Fibroblast of skin of left quadriceps (primary cell): ENCODE data around the gene SHROOM4.

Experiments
- DNase-seq, 2 experiments: peaks; one replicate each; pipeline ENCODE4 v3.0.0-alpha.2; 2013; ENCODE audit warnings: low read depth in 2 of 2

SHROOM4 gene

DNA sequence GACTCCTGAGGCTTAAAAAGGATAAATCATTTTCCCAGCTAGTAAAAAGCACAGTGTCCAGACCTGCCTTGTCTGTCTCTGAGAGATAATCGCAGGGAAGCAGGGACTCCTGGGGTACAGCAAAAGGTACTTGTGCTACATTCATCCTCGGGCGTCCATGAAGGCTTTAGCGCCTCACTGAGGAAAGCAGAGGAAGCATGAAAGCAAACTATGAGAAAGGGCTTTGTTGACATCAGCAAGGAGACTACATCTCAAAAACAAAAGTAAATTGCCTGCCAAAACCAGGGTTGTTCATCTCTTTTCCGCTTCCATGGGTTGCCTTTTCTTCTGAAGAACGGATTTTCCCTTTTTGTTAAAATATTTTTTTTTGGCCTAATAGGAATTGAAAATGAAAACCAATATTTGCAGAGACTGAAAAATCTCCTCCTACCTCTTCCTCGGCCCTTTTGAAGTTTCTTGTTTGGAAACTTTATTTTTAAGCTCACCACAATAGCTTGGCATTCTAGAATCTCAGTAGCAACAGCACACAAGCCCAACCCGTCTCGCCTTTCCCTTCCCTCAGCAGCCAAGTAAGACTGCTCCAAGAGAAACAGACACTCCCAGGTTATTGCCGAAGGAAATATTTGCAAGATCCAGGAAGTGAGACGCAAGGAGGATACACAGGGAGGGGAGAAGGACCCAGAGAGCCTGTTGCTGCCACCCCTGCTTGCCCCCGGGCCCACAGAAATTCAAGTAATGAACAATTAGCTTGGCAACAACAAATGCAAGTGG is 195.0 kb downstream of the SHROOM4 start:
- DNase-seq: no peak

DNA sequence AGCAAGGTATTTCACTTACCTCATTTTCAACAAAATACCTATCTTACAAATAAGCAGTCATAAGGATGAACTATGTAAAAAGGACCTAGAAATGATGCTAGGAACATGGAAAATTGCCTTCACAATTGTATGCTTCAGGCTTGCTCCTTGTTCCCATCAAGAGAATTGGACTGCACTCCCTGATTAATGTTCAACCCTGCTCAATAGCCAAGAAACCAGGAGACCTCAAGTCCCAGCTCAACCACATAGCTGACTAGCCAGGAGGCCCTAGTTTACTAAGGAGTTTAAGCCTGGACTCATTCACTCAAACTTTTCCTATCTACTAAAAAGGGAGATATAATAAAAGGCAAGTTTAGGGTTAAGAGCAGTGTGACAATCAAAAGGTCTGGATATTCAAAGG is 196.8 kb downstream of the SHROOM4 start:
- no peak for DNase-seq

DNA sequence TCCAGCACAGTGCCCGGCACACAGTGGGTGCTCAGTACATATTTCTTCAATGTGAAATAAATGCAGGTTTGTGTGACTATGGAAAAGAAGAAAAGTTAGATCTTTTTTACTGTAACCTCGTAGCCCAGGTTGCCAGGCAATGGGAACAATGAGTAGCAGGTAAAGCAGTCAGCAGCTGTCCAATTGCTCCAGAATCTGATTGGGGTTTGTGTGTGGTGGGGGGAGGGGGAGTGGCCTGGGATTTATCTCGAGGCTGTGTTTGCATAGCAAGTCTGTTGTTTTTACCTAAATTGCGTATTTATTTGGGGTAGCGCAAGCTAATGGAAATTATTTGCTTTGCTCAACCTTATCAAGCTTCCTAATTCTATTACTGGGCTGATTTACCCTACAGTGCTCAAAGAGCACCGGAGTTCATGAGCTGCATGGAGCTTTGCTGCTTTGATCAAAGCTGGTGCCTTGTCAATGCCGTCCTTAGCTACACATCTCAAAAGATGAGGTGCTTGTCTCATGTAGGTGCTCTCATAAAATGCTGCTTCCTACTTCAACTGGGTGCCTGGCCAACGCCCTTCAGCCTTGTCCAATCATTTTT is 198.3 kb downstream of the SHROOM4 start:
- DNase-seq: no peak

GRCh38 chrX:50614460-50614859 is 199.5 kb downstream of the SHROOM4 start:
- DNase-seq: no peak

- no peak for DNase-seq
Measured at GRCh38 chrX:50613846-50614245, 200.1 kb downstream of the SHROOM4 start.

DNA sequence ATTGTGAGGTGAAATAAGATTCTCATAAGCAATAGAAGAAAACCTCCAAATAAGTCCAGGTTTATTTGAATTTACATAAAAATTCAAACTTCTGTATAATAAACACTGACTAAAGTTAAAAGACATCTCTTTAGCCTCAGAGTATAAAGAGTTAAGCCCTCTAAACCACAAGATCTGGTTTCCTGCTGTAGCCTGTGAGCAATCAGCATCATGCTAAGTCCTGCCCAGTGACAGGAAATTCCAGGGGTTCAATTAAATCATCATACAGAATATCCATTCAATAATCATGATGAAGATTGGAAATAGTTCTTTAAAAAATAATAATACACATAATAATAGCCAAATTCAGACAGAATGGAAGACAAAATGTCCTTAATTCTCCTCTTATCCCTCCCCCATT is 204.2 kb downstream of the SHROOM4 start:
- DNase-seq: peak in 1 of 2 experiments; percentile 5

- DNase-seq: no peak
Measured at GRCh38 chrX:50606300-50606950, 207.6 kb downstream of the SHROOM4 start.

DNA sequence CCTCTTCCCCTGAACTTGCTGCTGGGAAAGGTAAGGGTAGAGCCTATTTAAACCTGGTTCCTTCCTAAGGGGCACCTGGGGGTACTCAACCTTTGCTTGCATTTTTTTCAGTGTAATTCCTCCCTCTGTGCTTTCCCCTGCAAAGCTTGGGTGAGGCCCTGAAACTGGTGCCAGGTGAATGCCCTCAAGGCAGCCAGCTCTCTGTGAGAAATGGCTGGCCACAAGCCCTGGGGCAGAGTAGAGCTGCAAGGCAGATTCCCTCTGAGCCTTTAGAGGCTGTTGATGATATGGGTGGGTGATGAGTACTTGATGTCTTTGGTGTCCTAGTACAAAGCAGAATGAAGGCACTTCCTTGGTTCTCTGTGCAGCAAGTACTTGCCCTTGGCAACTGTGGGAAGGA is 217.9 kb downstream of the SHROOM4 start:
- no peak for DNase-seq

DNA sequence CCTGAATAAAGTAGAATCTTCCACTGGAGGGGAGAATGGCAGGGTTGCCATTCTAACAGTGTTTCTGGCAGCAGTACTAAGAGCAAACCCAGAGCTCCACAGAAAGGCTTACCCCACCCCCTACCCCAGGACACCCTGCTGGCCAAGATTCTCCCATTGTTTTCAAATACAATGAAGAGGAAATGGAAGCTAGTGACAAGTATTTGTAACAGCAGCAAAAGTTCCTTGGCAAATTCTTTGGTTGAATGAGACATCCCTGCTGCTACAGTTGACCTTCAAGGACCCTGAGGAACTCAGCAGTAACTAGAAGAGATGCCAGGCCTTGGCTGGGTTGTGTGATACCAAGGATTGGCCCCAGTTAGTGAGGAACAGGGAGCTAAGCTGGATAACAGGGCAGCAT is 219.2 kb downstream of the SHROOM4 start:
- no peak for DNase-seq

DNA sequence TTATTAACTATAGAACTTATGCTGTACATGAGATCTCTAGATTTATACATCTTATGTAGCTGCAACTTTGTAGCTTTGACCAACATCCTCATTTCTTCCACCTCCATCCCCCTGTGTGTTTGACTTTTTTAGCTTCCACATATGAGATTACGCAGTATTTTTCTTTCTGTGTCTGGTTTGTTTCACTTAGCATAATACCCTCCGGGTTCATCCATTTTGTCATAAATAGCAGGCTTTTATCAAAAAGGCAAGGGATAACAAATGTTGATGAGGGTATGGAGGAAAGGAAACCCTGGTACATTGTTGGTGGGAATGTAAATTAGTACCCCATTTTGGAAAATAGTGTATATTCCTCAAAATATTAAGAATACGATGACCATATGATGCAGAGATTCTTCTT is 227.0 kb downstream of the SHROOM4 start:
- DNase-seq: no peak

DNA sequence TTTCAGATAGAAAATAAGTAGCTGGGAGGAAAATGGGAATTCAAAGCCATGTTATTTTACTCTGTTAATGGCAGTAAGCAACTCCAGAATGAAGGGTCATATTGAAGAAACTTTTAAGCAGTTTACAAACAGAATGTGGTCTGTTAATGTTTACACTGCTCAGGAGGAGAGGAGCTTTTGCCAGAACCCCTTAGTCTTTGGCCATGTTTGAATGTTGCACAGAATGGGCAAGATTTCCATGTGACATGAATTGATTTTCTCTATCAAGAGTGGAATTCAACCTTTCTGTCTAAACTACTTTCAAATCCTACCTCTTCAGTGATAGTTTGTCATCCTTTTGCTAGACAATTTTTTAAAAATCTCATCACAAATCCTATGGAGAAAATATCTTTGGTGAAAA is 227.6 kb downstream of the SHROOM4 start:
- DNase-seq: no peak

DNA sequence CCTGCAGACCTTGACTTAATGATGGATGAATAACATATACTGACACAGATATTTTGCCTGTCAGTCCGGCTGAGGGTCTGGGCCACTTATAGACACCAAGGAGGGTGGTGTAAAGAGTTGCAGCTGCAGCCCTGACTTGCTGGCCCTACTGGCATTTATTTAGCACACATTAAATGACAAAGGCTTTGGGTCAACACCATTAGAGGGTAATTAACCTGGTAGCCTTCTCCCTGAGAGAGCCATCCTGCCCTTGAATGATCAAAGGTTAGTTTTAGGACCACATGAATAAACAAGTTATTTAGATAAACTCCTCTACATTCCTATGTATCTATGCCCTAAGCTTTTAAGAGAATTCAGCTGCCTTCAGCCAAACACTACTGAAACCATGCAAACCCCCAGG is 232.6 kb downstream of the SHROOM4 start:
- no peak for DNase-seq

DNA sequence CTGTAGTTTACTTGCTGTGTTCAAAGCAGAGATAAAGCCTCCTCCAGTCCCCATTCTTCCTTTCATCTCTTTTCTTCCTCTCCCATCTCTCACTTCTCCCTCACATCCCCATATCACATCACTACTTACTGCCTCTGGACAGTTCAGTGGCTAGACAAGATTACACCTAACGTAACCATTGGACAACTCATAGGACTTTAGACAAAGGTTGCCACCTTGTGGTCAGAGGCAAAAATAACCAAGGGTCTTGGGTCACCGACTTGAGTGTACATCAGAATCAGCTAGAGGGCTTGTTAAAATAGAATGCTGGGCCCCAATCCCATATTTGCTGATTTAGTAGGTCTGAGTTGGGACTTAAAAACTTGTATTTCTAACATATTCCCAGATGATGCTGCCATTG is 234.0 kb downstream of the SHROOM4 start:
- peak; percentile 7 to 8 for DNase-seq

DNA sequence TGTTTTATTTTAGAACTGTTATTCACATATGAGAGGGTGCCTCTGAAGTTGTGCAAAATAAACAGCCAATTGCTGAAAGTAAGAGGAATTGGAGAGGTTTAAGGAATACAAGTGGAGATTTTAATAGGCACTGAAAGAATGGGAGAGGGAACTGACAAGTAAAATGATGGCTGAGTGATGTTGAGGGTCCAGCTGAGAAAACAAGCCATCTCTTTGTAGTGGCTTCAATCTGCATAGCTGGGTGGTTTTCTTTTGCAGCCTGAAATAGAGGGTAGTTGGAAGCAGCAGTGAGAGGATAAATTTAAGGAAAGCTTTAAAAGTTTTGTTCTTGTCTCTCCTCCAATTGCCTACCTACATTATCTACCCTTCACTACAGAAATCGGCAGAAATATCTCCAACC is 236.7 kb downstream of the SHROOM4 start:
- DNase-seq: no peak

GRCh38 chrX:50567636-50568035 is 246.4 kb downstream of the SHROOM4 start:
- no peak for DNase-seq

DNA sequence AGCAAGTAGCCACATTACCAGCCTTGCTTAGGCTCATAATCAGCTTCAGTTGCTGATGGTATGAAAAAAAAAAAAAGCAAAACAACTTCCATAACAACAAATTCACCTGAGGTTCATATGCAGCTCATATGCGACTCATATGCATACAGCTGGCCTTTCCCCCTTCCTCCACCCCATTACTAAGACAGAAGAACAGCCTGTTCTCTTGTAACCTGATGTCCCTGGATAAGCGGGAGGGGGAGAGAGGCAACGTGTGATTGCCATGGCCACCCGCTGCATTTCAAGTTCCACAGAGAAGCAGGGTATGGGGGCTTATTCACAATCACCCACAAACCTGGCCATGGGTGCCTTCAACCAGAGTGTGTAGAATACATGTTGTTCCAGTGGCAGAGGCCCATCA is 248.3 kb downstream of the SHROOM4 start:
- DNase-seq: no peak
